Karpas-422 (cell line): Measurements from ENCODE around the gene GLIS1. TPM values are rescaled to one million over a fixed set of nuclear protein-coding genes. Genes with fewer than 3 reads are reported as not detected.

Experiments
- DNase-seq: peaks from one replicate; pipeline ENCODE4 v3.0.0-alpha.2; 2015
- H2AFZ ChIP-seq: fragments of 200-600 bp; sonication (generic); 2 replicates; pipeline ENCODE4 v1.6.1; 2014; ENCODE audit warnings: antibody characterized with exemption, low read length, mixed read lengths
- H3K27ac ChIP-seq: fragments of 200-600 bp; sonication (generic); 2 replicates; pipeline ENCODE4 v1.5.1; 2014; ENCODE audit warnings: mild to moderate bottlenecking, low read length, moderate library complexity
- H3K27me3 ChIP-seq: fragments of 200-600 bp; sonication (generic); 2 replicates; pipeline ENCODE4 v1.6.1; 2014; ENCODE audit warnings: low read length, mixed read lengths
- H3K36me3 ChIP-seq: fragments of 200-600 bp; sonication (generic); 2 replicates; pipeline ENCODE4 v1.6.1; 2014; ENCODE audit warnings: low read length, mixed read lengths; ENCODE audit not compliant: insufficient read depth
- H3K4me1 ChIP-seq: fragments of 200-600 bp; sonication (generic); 2 replicates; pipeline ENCODE4 v1.6.1; 2014; ENCODE audit warnings: mild to moderate bottlenecking, low read length, mixed read lengths
- H3K4me2 ChIP-seq: fragments of 200-600 bp; sonication (generic); 2 replicates; pipeline ENCODE4 v1.6.1; 2014; ENCODE audit warnings: low read length, low read depth, mild to moderate bottlenecking; ENCODE audit not compliant: poor library complexity, severe bottlenecking
- H3K4me3 ChIP-seq: fragments of 200-600 bp; sonication (generic); 2 replicates; pipeline ENCODE4 v1.5.1; 2014; ENCODE audit warnings: mild to moderate bottlenecking, antibody characterized with exemption, low read length, mixed read lengths
- H3K79me2 ChIP-seq: fragments of 200-600 bp; sonication (generic); 2 replicates; pipeline ENCODE4 v1.6.1; 2014; ENCODE audit warnings: mild to moderate bottlenecking, low read length, mixed read lengths
- H3K9ac ChIP-seq: fragments of 200-600 bp; sonication (generic); 2 replicates; pipeline ENCODE4 v1.6.0; 2014; ENCODE audit warnings: low read length
- H3K9me2 ChIP-seq: fragments of 200-600 bp; sonication (generic), shearing (Covaris generic); replicated peaks from 2 replicates; pipeline ENCODE4 v1.6.0; 2014; ENCODE audit warnings: mild to moderate bottlenecking, low read length, moderate library complexity; ENCODE audit not compliant: insufficient read depth
- H3K9me3 ChIP-seq: fragments of 300-700, 200-600 bp; sonication (generic); 2 replicates; pipeline ENCODE4 v1.6.1; 2014; ENCODE audit warnings: low read length, mixed read lengths
- H4K20me1 ChIP-seq: fragments of 200-600 bp; sonication (generic); 2 replicates; pipeline ENCODE4 v1.6.1; 2014; ENCODE audit warnings: mild to moderate bottlenecking, antibody characterized with exemption, low read length, low read depth; ENCODE audit not compliant: insufficient read depth
- total RNA-seq: library from RNA; depleted of rRNA; stranded (reverse); fragments of >200 nt; shearing (Covaris generic); gene quantifications from 2 replicates; pipeline ENCODE4 v1.2.3, GENCODE V29; 2014; ENCODE audit warnings: low replicate concordance

The GLIS1 gene
- total RNA-seq, 1 experiment from 2014 or later: not detected

DNA sequence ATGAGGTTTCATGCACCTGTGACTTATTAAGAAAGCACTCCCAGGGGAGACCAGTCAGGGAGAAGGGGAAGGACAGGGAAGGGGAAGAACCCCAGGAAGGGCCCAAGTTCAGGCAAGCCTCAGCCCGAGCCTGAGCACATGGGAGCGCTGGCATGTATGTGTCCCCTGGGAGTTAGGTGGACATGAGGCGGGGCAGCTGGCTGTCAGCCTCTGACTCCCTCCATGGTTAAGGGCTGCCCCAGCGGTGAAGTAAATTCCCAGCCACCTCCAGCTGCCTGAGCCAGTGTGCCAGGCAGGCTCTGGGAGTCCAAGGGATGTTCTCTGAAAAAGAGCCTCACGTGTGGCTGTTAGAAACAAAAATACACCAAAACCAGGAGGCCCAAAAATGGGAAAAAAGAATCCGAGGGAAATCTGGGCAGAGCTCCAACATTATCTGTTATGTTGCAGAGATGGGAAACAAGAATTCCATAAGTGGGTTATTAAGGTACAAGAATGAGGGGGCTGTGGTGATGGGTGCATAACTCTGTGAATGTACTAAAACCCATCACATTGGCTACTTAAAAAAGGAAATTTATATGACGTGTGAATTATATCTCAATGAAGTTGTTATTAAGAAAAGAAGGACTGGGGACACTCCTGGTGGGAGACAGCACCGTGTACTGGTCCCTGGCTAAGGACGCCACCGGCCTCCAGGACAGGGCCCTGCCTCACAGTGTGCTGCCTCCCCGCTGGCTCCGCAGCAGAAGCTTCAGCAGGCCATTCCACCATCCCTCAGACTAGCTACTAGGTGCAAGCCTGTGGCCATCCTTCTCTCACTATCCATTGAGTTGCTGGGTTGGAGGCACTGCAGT lies 261.1 kb downstream of the GLIS1 start:
- H3K27ac ChIP-seq: no peak overlapping the region
- no peak overlapping the region for H3K4me3 ChIP-seq
- no peak overlapping the region for H3K9ac ChIP-seq
- H3K36me3 ChIP-seq: no peaks in the 10 kb centered on the region
- H3K4me2 ChIP-seq: no peak overlapping the region
- H3K9me2 ChIP-seq: no peaks in the 10 kb centered on the region
- H4K20me1 ChIP-seq: no peaks in the 10 kb centered on the region
- no peak for DNase-seq
- H2AFZ ChIP-seq: no peak overlapping the region
- no peaks in the 10 kb centered on the region for H3K79me2 ChIP-seq
- H3K9me3 ChIP-seq: no peaks in the 10 kb centered on the region
- H3K4me1 ChIP-seq: no peaks in the 10 kb centered on the region
- H3K27me3 ChIP-seq: no peaks in the 10 kb centered on the region

DNA sequence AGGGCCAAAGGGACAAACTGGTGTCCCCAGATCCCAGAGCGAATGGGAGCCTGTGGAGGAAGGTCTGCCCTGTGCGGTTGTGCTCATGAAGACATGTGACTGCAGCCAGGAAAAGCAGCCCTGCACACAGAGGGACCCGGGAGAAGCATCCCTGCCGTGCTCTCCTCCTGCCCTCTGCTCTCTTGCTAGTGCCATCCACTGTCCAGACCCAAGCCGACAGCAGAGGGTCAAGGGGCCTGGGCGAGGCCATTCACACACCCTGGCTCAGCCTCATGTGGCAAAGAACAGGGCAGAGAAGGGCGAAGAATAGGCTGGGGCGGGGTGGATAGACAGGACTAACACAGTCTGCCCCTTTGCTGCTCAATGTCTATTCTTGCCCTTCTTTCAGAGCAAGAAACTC lies 262.4 kb downstream of the GLIS1 start:
- Histone ChIP-seq H3K27me3 (no peaks in the 10 kb centered on the region), H3K9me3 (no peaks in the 10 kb centered on the region), H3K4me1 (no peaks in the 10 kb centered on the region), H3K79me2 (no peaks in the 10 kb centered on the region), H3K4me3 (no peak overlapping the region), H3K36me3 (no peaks in the 10 kb centered on the region), H3K27ac (no peak overlapping the region), H3K9me2 (no peaks in the 10 kb centered on the region), H3K9ac (no peak overlapping the region), H2AFZ (no peak overlapping the region), H3K4me2 (no peak overlapping the region), H4K20me1 (no peaks in the 10 kb centered on the region)
- no peak for DNase-seq

DNA sequence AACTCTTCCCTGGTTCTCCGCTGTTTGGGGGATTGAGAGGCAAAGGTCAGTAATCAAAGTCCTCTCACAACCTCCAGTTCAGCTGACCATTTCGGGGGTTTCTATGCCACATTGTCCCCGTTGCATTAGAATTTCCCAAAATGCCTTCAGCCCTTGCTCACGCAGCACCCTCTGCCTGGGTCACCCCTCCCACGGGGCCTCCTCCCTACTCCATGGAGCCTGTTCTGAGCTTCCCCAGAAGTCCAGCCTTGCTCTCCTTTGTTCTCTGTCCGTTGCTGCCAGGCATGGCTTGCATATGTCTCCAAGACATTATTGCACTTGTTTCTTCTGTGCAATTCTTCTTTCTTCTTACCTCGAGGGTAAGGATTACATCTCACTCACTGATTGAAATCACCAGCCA lies 263.3 kb downstream of the GLIS1 start:
- Histone ChIP-seq H3K4me3 (no peak overlapping the region), H3K9me2 (no peaks in the 10 kb centered on the region), H3K79me2 (no peaks in the 10 kb centered on the region), H2AFZ (no peak overlapping the region), H3K4me1 (no peaks in the 10 kb centered on the region), H3K4me2 (no peak overlapping the region), H3K27ac (no peak overlapping the region), H4K20me1 (no peaks in the 10 kb centered on the region), H3K36me3 (no peaks in the 10 kb centered on the region), H3K9ac (no peak overlapping the region), H3K27me3 (no peaks in the 10 kb centered on the region), H3K9me3 (no peaks in the 10 kb centered on the region)
- no peak for DNase-seq

DNA sequence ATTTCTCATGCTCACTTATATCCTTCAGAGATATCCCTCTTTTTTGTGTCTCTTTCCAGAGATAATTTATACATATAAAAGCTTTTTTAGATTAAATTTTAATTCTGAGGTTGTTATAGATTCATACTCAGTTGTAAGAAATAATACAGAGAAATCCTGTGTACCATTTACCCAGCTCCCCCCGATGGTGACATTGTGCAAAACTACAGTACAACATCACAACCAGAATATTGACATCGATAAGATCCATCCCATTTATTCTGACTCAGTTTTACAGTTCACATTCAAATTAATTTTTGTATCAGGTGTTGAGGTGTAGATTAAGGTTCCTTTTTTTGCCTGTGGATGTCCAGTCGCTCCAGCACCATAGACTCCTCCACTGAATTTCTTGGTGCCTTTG lies 265.5 kb downstream of the GLIS1 start:
- no peaks in the 10 kb centered on the region for H4K20me1 ChIP-seq

DNA sequence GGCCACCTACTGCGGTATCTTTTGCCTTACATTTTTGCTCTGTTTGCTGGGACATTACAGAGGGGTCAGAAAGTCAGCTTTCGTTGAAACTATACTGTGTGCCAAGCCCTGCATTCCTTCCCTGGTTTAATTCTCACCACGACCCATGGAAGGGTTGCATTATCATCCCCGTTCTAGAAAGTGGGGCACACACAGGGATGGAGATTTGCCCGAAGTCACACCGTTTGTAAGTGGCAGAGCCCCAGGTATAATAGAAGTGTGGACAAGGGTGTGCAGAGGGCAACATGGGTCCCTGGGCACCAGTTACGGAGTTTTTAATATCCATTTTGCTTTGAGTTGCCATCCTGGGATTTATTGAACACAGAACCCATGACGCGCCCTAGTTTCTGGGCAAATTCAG lies 268.0 kb downstream of the GLIS1 start:
- DNase-seq: no peak
- Histone ChIP-seq H3K27me3 (no peaks in the 10 kb centered on the region), H3K79me2 (no peaks in the 10 kb centered on the region), H3K36me3 (no peaks in the 10 kb centered on the region), H3K9me3 (no peaks in the 10 kb centered on the region), H3K9me2 (no peaks in the 10 kb centered on the region), H2AFZ (no peak overlapping the region), H3K4me3 (no peak overlapping the region), H3K4me2 (no peak overlapping the region), H3K4me1 (no peaks in the 10 kb centered on the region), H3K27ac (no peak overlapping the region), H3K9ac (no peak overlapping the region), H4K20me1 (no peaks in the 10 kb centered on the region)

More for the DNA sequence above, 265.5 kb downstream of the GLIS1 start:
- Histone ChIP-seq H3K4me3 (no peak overlapping the region), H3K4me1 (no peaks in the 10 kb centered on the region), H2AFZ (no peak overlapping the region), H3K79me2 (no peaks in the 10 kb centered on the region), H3K4me2 (no peak overlapping the region), H3K27ac (no peak overlapping the region), H3K27me3 (no peaks in the 10 kb centered on the region), H3K9me3 (no peaks in the 10 kb centered on the region), H3K9me2 (no peaks in the 10 kb centered on the region), H3K9ac (no peak overlapping the region), H3K36me3 (no peaks in the 10 kb centered on the region)
- no peak for DNase-seq

DNA sequence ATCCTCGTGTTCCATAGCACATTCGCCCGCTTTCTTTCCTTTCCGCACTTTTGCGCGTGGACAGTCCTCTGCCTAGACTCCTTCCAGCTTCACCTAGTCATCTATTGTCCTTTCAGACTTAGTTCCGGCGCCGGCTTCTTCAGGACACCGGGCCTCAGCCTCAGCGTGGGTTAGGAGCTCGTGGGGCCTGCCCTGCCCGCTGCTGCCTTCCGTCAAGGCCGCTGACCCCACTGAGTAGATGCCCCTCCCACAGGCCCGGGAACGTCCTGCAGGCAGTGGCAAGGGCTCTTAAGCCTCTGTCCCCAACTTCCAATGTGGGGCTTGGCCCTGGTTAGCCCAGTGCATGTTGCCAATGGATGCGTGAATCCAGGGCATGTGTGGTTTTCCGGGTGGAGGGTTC lies 268.4 kb downstream of the GLIS1 start:
- Histone ChIP-seq H2AFZ (no peak overlapping the region), H3K9me3 (no peaks in the 10 kb centered on the region), H3K4me2 (no peak overlapping the region), H3K9ac (no peak overlapping the region), H3K27ac (no peak overlapping the region), H3K4me1 (no peaks in the 10 kb centered on the region), H3K9me2 (no peaks in the 10 kb centered on the region), H4K20me1 (no peaks in the 10 kb centered on the region), H3K4me3 (no peak overlapping the region), H3K79me2 (no peaks in the 10 kb centered on the region), H3K36me3 (no peaks in the 10 kb centered on the region), H3K27me3 (no peaks in the 10 kb centered on the region)
- DNase-seq: no peak

DNA sequence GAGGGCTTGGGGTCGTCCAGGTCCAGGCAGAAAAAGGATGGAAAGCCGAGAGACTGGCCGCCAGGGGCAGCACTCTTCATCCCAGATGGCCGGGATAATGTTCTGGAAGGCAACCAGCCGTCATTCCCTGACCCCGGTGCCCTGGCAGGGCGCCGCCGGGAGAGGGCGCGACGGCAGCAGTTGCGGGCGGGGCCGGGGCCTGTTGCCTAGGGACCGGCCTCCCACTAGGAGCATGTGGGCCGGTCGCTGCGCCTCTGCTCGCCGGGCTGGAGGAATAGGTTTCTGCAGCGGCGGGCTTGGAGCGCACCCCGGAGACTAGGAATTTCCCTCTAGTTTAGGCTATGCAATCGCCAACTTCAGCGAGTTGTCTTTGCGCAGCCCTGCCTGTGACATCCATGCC lies 268.8 kb downstream of the GLIS1 start:
- Histone ChIP-seq H3K4me2 (no peak overlapping the region), H3K27me3 (no peaks in the 10 kb centered on the region), H3K4me1 (no peaks in the 10 kb centered on the region), H2AFZ (no peak overlapping the region), H3K4me3 (no peak overlapping the region), H3K9me2 (no peaks in the 10 kb centered on the region), H3K9me3 (no peaks in the 10 kb centered on the region), H4K20me1 (no peaks in the 10 kb centered on the region), H3K9ac (no peak overlapping the region), H3K36me3 (no peaks in the 10 kb centered on the region), H3K27ac (no peak overlapping the region), H3K79me2 (no peaks in the 10 kb centered on the region)
- no peak for DNase-seq

DNA sequence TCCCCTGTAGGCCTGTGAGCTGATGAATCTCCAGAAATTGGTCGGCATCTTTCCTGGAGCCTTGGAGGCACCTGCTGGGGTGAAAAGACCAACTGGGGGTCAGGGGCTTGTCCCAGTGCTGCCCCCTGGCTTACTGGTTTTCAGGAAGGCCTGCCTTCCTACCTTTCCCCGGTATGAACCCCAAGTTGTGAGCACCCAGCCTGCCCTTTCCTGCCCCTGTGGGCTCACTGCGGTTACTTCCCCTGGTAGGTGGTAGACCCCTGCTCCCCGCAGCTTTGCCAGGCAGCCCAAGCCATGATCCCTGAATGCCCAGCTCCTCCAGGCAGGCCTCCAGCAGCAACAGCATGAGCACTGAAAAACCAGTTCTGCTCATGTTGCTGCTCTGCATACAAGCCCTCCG lies 269.6 kb downstream of the GLIS1 start:
- no peaks in the 10 kb centered on the region for H3K36me3 ChIP-seq
- no peaks in the 10 kb centered on the region for H3K4me1 ChIP-seq
- no peak overlapping the region for H3K27ac ChIP-seq
- H3K4me2 ChIP-seq: no peak overlapping the region
- H3K9me3 ChIP-seq: no peaks in the 10 kb centered on the region
- no peak overlapping the region for H3K9ac ChIP-seq
- no peak overlapping the region for H3K4me3 ChIP-seq
- H3K9me2 ChIP-seq: no peaks in the 10 kb centered on the region
- H3K27me3 ChIP-seq: no peaks in the 10 kb centered on the region
- no peak for DNase-seq
- H3K79me2 ChIP-seq: no peaks in the 10 kb centered on the region
- no peak overlapping the region for H2AFZ ChIP-seq
- no peaks in the 10 kb centered on the region for H4K20me1 ChIP-seq
